Transverse colon (tissue), 4 donors: ENCODE results near the gene SECISBP2.

ENCODE experiments used
- CTCF ChIP-seq, 5 experiments: fragments of 200-600 bp in 3 of 5; fragments of 450-650 bp in 2 of 5; sonication (generic) in 3 of 5; IDR thresholded peaks; 1 replicate in 2 of 5; 2 replicates in 3 of 5; pipeline ENCODE4 v1.5.1; 2016 to 2017; ENCODE audit warnings: antibody characterized with exemption in 5 of 5, inconsistent platforms in 3 of 5, mild to moderate bottlenecking in 2 of 5, moderate library complexity in 1 of 5
- EP300 ChIP-seq: sonication (generic); formaldehyde crosslinking; IDR thresholded peaks from one replicate; pipeline ENCODE4 v1.6.1; 2017; ENCODE audit warnings: antibody characterized with exemption, low read depth
- POLR2A ChIP-seq: fragments of 450-650 bp; IDR thresholded peaks from one replicate; pipeline ENCODE4 v1.6.1; 2016; ENCODE audit warnings: antibody characterized with exemption, mild to moderate bottlenecking, moderate library complexity
- POLR2AphosphoS5 ChIP-seq, 3 donors: sonication (generic); formaldehyde crosslinking; IDR thresholded peaks; one replicate each; pipeline ENCODE4 v1.6.1; 2016; ENCODE audit warnings: antibody characterized with exemption in 3 of 3

- TF ChIP-seq CTCF (IDR thresholded peaks at IDR 0.05), result no peak
- TF ChIP-seq POLR2A, result no peak
- TF ChIP-seq EP300, result no peak
- TF ChIP-seq POLR2AphosphoS5 (IDR thresholded peaks at IDR 0.05), result no peak
Measured at GRCh38 chr9:89377411-89377810, 59.1 kb downstream of the SECISBP2 start.
